Smooth muscle cell (in vitro differentiated cells): ENCODE results near the gene SCG5. TPM values are rescaled to one million over a fixed set of nuclear protein-coding genes. Genes with fewer than 3 reads are reported as not detected.

ENCODE experiments used
- DNase-seq: peaks from one replicate; lab custom pipeline; 2025; ENCODE audit not compliant: unreplicated experiment; lab: John Stamatoyannopoulos, UW
- H2AFZ ChIP-seq: fragments of 200-600 bp; sonication (generic); 2 replicates; pipeline ENCODE4 v1.6.0; 2016; ENCODE audit warnings: antibody characterized with exemption, low read depth, mild to moderate bottlenecking
- H3F3A ChIP-seq: fragments of 200-600 bp; sonication (generic); 2 replicates; pipeline ENCODE4 v1.6.0; 2017; ENCODE audit warnings: antibody characterized with exemption, low read depth
- H3K27ac ChIP-seq: fragments of 200-600 bp; sonication (generic); 2 replicates; pipeline ENCODE4 v1.5.1; 2016; ENCODE audit warnings: low read depth, mild to moderate bottlenecking
- H3K27me3 ChIP-seq: fragments of 200-600 bp; sonication (generic); 2 replicates; pipeline ENCODE4 v1.6.1; 2016; ENCODE audit warnings: low read depth, mild to moderate bottlenecking
- H3K36me3 ChIP-seq: fragments of 200-600 bp; sonication (generic); 2 replicates; pipeline ENCODE4 v1.5.1; 2016; ENCODE audit warnings: low read depth
- H3K4me1 ChIP-seq: fragments of 200-600 bp; sonication (generic); 2 replicates; pipeline ENCODE4 v1.5.1; 2016; ENCODE audit warnings: low read depth
- H3K4me2 ChIP-seq: fragments of 200-600 bp; sonication (generic); 2 replicates; pipeline ENCODE4 v1.6.0; 2016; ENCODE audit warnings: mild to moderate bottlenecking
- H3K4me3 ChIP-seq: fragments of 200-600 bp; sonication (generic); 2 replicates; pipeline ENCODE4 v1.5.1; 2016; ENCODE audit warnings: mild to moderate bottlenecking
- H3K79me2 ChIP-seq: fragments of 200-600 bp; sonication (generic); 2 replicates; pipeline ENCODE4 v1.6.0; 2016; ENCODE audit warnings: low read depth, mild to moderate bottlenecking
- H3K9ac ChIP-seq: fragments of 200-600 bp; sonication (generic); 2 replicates; pipeline ENCODE4 v1.6.0; 2016; ENCODE audit warnings: low read depth
- H3K9me3 ChIP-seq: fragments of 200-600 bp; sonication (generic); replicated peaks from 2 replicates; pipeline ENCODE4 v1.5.1; 2016; ENCODE audit warnings: low read depth
- H4K20me1 ChIP-seq: fragments of 200-600 bp; sonication (generic); 2 replicates; pipeline ENCODE4 v1.6.0; 2016; ENCODE audit warnings: low read depth
- CTCF ChIP-seq: fragments of 200-600 bp; sonication (generic); IDR thresholded peaks from 2 replicates; pipeline ENCODE4 v1.5.1; 2017; ENCODE audit warnings: borderline replicate concordance, mild to moderate bottlenecking, antibody characterized with exemption; ENCODE audit not compliant: insufficient read depth, poor library complexity, severe bottlenecking
- WGBS: methylation state at CpG from one replicate; pipeline ENCODE4 v1.1.7; 2016; ENCODE audit warnings: low lambda C conversion rate; 5-methylcytosine and 5-hydroxymethylcytosine counted together
- polyA plus RNA-seq: library from polyadenylated mRNA; unstranded; fragments of >200 nt; fragmentation: Nextera tagmentation; extraction: Ambion mirVana; gene quantifications from 2 replicates; pipeline ENCODE4 v1.2.1, GENCODE V29; 2016
- total RNA-seq: library from RNA; depleted of rRNA; stranded (reverse); fragments of >200 nt; gene quantifications from 2 replicates; pipeline ENCODE4 v1.2.3, GENCODE V29; 2014

SCG5 gene
- total and polyA plus RNA-seq, 2 experiments from 2014 or later = 34.7 to 37.2 TPM

DNA sequence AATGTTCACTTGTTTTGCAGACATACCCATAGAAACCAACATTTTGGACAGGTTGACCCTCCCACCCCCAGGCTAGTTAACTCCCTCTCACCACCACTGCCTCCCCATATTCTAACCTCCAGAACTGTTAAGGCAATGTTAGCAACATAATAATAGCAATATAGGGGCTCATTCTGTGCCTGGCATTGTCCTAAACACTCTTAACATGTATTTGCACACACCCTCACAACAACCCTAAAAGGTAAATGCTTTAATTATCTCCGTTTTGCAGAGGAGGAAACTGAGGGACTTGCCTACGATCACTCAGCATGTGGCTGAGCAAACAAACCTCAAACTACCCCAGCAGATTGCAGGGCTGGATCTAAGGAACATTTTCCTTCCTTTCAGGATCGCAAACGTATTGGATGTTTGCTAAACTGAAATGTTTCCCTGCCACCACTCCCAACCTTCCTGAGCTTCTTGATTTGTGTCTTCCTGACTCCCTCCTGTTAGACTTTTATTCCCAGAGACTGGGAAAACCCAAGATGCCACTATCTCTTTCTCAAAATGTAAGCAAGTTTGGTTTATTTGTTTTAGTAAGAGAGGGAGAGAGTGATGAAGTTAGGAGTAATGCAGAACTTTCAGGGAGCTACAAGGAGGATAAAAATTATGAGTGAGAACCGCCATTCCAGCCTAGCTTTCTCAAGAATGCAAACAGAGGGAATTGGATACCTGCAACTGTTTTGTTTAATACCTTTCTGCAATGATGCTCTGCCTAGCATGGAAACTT lies 1.3 kb downstream of the SCG5 start:
- Histone ChIP-seq H3F3A (no peaks in the 10 kb centered on the region), H4K20me1 (no peaks in the 10 kb centered on the region), H2AFZ (peak overlapping the region; percentile 32), H3K27ac (no peak overlapping the region), H3K36me3 (no peaks in the 10 kb centered on the region), H3K79me2 (no peaks in the 10 kb centered on the region), H3K27me3 (no peaks in the 10 kb centered on the region), H3K9me3 (no peaks in the 10 kb centered on the region), H3K9ac (no peak overlapping the region), H3K4me3 (no peak overlapping the region), H3K4me1 (no peaks in the 10 kb centered on the region), H3K4me2 (no peak overlapping the region)
- DNase-seq = no peak
- WGBS = 67% methylated on average over 5 of the region's 5 CpGs
- TF ChIP-seq CTCF = no peak

GRCh38 chr15:32643907-32644445 lies 2.5 kb downstream of the SCG5 start:
- no peaks in the 10 kb centered on the region for H3K9me3 ChIP-seq
- H2AFZ ChIP-seq = no peak overlapping the region
- H3K4me2 ChIP-seq = no peak overlapping the region
- DNase-seq = no peak
- WGBS = 85% methylated on average over 1 of the region's 1 CpG
- no peaks in the 10 kb centered on the region for H4K20me1 ChIP-seq
- H3K4me3 ChIP-seq = no peak overlapping the region
- no peaks in the 10 kb centered on the region for H3K27me3 ChIP-seq
- no peak for TF ChIP-seq CTCF
- H3K4me1 ChIP-seq = no peaks in the 10 kb centered on the region
- no peak overlapping the region for H3K27ac ChIP-seq
- no peaks in the 10 kb centered on the region for H3K36me3 ChIP-seq
- H3K79me2 ChIP-seq = no peaks in the 10 kb centered on the region
- no peaks in the 10 kb centered on the region for H3F3A ChIP-seq
- H3K9ac ChIP-seq = no peak overlapping the region

DNA sequence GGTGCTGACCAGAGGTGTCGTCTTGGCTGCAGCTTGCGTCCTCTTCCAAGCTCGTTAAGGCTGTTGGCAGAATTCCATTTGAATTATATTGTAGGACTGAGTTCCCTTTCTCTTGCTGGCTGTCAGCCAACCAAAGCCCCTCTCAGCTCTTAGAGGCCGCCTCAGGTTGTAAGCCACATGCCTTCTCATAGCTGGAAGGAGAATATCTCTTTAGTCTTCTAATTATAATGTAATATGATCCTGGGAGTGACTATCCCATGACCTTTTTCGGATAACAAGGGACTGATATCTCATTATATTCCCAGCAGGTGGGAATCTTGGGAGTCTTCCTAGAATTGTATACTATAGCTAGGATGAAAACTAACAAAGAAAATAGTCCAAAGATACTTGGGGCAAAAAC lies 4.8 kb downstream of the SCG5 start:
- no peak overlapping the region for H3K4me2 ChIP-seq
- H2AFZ ChIP-seq = no peak overlapping the region
- H3K9me3 ChIP-seq = no peaks in the 10 kb centered on the region
- no peaks in the 10 kb centered on the region for H3K79me2 ChIP-seq
- H3K27me3 ChIP-seq = no peaks in the 10 kb centered on the region
- no peaks in the 10 kb centered on the region for H3K4me1 ChIP-seq
- H3K27ac ChIP-seq = no peak overlapping the region
- no peak for TF ChIP-seq CTCF
- WGBS = 74% methylated on average over 5 of the region's 5 CpGs
- H3K36me3 ChIP-seq = no peaks in the 10 kb centered on the region
- no peaks in the 10 kb centered on the region for H3F3A ChIP-seq
- H3K9ac ChIP-seq = no peak overlapping the region
- H3K4me3 ChIP-seq = no peak overlapping the region
- H4K20me1 ChIP-seq = no peaks in the 10 kb centered on the region
- no peak for DNase-seq

DNA sequence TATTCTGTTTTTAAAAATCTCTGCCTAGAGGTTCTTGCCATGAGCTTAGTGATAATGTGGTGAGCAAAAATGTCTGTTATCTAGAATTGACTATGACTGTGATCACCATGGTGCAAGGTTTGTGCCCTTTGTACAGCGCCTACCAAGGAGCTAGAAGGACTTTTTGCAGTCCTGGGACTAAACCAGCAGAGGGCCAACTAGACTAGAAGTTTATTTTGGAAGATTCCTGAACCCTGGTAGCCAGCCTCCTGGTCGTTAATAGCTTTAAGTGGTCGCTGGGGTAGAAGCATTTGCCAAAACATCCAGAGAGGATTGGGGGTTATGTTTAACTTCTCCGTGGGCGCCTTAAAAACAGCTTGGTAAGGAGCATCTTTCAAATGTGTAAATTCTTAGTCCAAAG lies 7.8 kb downstream of the SCG5 start:
- DNase-seq = no peak
- peak; percentile 39 for TF ChIP-seq CTCF
- H3K36me3 ChIP-seq = no peaks in the 10 kb centered on the region
- H3K4me1 ChIP-seq = no peaks in the 10 kb centered on the region
- WGBS = 51% methylated on average over 5 of the region's 5 CpGs
- no peak overlapping the region for H3K4me2 ChIP-seq
- no peaks in the 10 kb centered on the region for H3K9me3 ChIP-seq
- H3K79me2 ChIP-seq = no peaks in the 10 kb centered on the region
- H2AFZ ChIP-seq = no peak overlapping the region
- no peak overlapping the region for H3K4me3 ChIP-seq
- no peaks in the 10 kb centered on the region for H3K27me3 ChIP-seq
- no peak overlapping the region for H3K9ac ChIP-seq
- H3K27ac ChIP-seq = no peak overlapping the region
- no peaks in the 10 kb centered on the region for H3F3A ChIP-seq
- no peaks in the 10 kb centered on the region for H4K20me1 ChIP-seq
